GM12892 (cell line): ENCODE results near the gene MLXIP.

Source experiments
- POLR2A ChIP-seq: IDR thresholded peaks from 2 replicates; pipeline ENCODE4 v1.6.1; 2011; ENCODE audit warnings: low read depth, low read length, control low read depth
- POLR2AphosphoS5 ChIP-seq: IDR thresholded peaks from 2 replicates; pipeline ENCODE4 v1.6.1; 2011; ENCODE audit warnings: low read depth, low read length, control low read depth
- TAF1 ChIP-seq: IDR thresholded peaks from 2 replicates; pipeline ENCODE4 v1.6.1; 2011; ENCODE audit warnings: low read depth, mild to moderate bottlenecking, control low read depth, low read length, borderline replicate concordance

DNA sequence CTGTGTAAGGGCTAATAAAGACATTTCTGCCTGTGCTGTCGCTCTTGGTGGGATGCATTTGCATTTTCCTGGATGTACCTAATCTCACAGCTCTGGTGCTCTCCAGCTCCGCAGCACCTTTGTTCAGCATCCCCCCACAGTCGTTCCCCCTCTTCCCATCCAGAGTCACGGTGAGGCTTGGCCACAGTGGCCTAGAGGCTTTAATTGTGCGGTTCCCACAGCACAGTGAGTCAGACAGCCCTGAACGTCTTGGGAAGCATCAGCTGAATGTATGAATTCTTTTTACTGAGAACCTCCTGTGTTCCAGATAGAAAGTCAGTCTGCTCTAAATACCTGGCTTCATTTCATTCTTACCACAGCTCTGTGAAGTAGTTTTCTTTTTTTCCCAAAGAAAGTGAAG lies 28.7 kb downstream of the MLXIP start:
- TF ChIP-seq POLR2A (no peak), TAF1 (no peak), POLR2AphosphoS5 (no peak)
